ENCODE measurements around the gene USP32.

Gene USP32

GRCh38 chr17:60149691-60150582, 242.0 kb downstream of the USP32 start, which contains the start of gene CA4:
Gene CA4, plus strand, starts transcription at chr17:60149973. Its CDS starts 62 bp downstream, at chr17:60150035.
- FAIRE-seq = no peak

- FAIRE-seq = no peak
These were observed 243.6 kb downstream of the USP32 start for GRCh38 chr17:60148373-60148772.

GRCh38 chr17:60147553-60148223, 244.2 kb downstream of the USP32 start:
- FAIRE-seq = no peak

- FAIRE-seq = no peak
These were observed 245.7 kb downstream of the USP32 start for GRCh38 chr17:60146206-60146605.

GRCh38 chr17:60145006-60145935, 246.7 kb downstream of the USP32 start:
- no peak for FAIRE-seq

- FAIRE-seq = peak; percentile 97
These were observed 248.9 kb downstream of the USP32 start for GRCh38 chr17:60142872-60143499.

GRCh38 chr17:60141111-60142018, 250.6 kb downstream of the USP32 start:
- FAIRE-seq = no peak

GRCh38 chr17:60139438-60140285, 252.3 kb downstream of the USP32 start:
- FAIRE-seq = no peak

- FAIRE-seq = no peak
These were observed 253.0 kb downstream of the USP32 start for GRCh38 chr17:60138769-60139437.

- FAIRE-seq = no peak
These were observed 254.2 kb downstream of the USP32 start for GRCh38 chr17:60137731-60138130.

- FAIRE-seq = no peak
These were observed 255.8 kb downstream of the USP32 start for GRCh38 chr17:60135951-60136666.

- FAIRE-seq = peak; percentile 91
These were observed 256.6 kb downstream of the USP32 start for GRCh38 chr17:60135151-60135950.

- FAIRE-seq = no peak
These were observed 257.4 kb downstream of the USP32 start for GRCh38 chr17:60134396-60135150.

- no peak for FAIRE-seq
These were observed 261.5 kb downstream of the USP32 start for GRCh38 chr17:60130466-60130865.

GRCh38 chr17:60129164-60129563, 262.8 kb downstream of the USP32 start:
- no peak for FAIRE-seq
